Measurements from ENCODE around the gene C14orf93.

Gene C14orf93

DNA sequence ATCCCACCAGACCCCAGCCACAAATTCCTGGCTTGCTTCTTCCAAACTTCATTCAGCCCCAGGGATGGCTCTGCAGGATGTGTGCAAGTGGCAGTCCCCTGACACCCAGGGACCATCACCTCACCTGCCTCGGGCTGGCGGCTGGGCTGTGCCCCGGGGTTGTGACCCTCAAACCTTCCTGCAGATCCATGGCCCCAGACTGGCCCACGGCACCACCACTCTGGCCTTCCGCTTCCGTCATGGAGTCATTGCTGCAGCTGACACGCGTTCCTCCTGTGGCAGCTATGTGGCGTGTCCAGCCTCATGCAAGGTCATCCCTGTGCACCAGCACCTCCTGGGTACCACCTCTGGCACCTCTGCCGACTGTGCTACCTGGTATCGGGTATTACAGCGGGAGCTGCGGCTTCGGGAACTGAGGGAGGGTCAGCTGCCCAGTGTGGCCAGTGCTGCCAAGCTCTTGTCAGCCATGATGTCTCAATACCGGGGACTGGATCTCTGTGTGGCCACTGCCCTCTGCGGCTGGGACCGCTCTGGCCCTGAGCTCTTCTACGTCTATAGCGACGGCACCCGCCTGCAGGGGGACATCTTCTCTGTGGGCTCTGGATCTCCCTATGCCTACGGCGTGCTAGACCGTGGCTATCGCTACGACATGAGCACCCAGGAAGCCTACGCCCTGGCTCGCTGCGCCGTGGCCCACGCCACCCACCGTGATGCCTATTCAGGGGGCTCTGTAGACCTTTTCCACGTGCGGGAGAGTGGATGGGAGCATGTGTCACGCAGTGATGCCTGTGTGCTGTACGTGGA, 32.4 kb upstream of the C14orf93 start, which contains the start of gene PSMB11:
PSMB11 (plus strand) TSS at position 51 of the 804 bp plus-strand sequence; CDS start at position 65, 14 bp downstream.
- H3K27ac Mint-ChIP-seq, result no peak within 1 kb of the TSS
- H3K36me3 Mint-ChIP-seq (ENCODE audit: low read depth), result peaks cover 2% of the 10 kb centered on the region
- H3K9me3 Mint-ChIP-seq, result no peaks in the 10 kb centered on the region
- no peaks in the 10 kb centered on the region for H3K27me3 Mint-ChIP-seq (ENCODE audit: low read depth)
- TF ChIP-seq, protein P1, sequence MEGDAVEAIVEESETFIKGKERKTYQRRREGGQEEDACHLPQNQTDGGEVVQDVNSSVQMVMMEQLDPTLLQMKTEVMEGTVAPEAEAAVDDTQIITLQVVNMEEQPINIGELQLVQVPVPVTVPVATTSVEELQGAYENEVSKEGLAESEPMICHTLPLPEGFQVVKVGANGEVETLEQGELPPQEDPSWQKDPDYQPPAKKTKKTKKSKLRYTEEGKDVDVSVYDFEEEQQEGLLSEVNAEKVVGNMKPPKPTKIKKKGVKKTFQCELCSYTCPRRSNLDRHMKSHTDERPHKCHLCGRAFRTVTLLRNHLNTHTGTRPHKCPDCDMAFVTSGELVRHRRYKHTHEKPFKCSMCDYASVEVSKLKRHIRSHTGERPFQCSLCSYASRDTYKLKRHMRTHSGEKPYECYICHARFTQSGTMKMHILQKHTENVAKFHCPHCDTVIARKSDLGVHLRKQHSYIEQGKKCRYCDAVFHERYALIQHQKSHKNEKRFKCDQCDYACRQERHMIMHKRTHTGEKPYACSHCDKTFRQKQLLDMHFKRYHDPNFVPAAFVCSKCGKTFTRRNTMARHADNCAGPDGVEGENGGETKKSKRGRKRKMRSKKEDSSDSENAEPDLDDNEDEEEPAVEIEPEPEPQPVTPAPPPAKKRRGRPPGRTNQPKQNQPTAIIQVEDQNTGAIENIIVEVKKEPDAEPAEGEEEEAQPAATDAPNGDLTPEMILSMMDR (IDR thresholded peaks at IDR 0.05; ENCODE audit: unreplicated experiment in 3 of 3), result no peak
- peaks cover 4% of the 10 kb centered on the region for H3K4me1 Mint-ChIP-seq
- H3K4me3 Mint-ChIP-seq, result no peak within 1 kb of the TSS

DNA sequence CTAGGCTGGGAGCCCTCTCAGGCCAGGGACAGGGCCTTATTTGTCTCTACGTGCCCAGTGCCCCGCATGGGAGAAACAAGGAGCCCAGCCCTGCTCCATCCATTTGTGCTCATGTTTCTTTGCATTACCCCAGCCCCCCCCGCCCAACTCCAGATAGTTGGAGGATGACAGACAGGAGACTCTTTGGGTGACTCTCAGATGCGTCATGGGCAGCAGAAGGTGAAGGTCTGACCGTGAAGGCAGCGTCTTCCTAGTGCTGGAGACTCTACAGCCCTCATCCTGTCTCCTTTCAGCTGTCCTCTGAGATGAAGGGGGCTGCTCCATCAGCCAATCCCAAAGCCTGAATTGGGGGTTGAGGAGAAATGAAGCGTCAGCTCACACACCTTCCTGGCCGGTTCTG, 31.8 kb upstream of the C14orf93 start:
- peaks cover 4% of the 10 kb centered on the region for H3K4me1 Mint-ChIP-seq

DNA sequence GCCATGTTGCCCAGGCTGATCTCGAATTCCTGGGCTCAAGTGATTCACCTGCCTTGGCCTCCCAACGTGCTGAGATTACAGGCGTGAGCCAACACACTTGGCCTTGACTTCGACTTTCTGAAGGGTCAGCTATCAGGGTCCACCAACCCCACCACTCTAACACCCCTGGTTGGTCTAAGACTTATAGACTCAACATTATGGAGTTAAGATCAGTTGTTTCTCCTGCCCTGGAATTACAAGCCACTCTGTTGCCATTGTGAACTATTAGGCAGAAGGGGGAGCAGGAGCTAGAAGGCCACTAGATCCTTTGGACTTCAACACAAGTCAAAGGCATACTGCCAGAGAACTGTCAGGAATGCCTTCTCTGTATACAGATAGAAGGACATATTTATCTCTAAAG, 30.2 kb upstream of the C14orf93 start:
- Mint-ChIP-seq H3K9me3 (no peaks in the 10 kb centered on the region), H3K27ac (no peak overlapping the region), H3K36me3 (ENCODE audit: low read depth) (no peaks in the 10 kb centered on the region), H3K27me3 (ENCODE audit: low read depth) (no peaks in the 10 kb centered on the region), H3K4me3 (no peak overlapping the region), H3K4me1 (peaks cover 13% of the 10 kb centered on the region)
- TF ChIP-seq, protein P1 (IDR thresholded peaks at IDR 0.05; ENCODE audit: unreplicated experiment in 3 of 3), result no peak

More for the DNA sequence above, 31.8 kb upstream of the C14orf93 start:
- Mint-ChIP-seq H3K27ac (no peak overlapping the region), H3K9me3 (no peaks in the 10 kb centered on the region), H3K4me3 (no peak overlapping the region), H3K27me3 (ENCODE audit: low read depth) (no peaks in the 10 kb centered on the region), H3K36me3 (ENCODE audit: low read depth) (no peaks in the 10 kb centered on the region)
- TF ChIP-seq, protein P1 (IDR thresholded peaks at IDR 0.05; ENCODE audit: unreplicated experiment in 3 of 3), result no peak

DNA sequence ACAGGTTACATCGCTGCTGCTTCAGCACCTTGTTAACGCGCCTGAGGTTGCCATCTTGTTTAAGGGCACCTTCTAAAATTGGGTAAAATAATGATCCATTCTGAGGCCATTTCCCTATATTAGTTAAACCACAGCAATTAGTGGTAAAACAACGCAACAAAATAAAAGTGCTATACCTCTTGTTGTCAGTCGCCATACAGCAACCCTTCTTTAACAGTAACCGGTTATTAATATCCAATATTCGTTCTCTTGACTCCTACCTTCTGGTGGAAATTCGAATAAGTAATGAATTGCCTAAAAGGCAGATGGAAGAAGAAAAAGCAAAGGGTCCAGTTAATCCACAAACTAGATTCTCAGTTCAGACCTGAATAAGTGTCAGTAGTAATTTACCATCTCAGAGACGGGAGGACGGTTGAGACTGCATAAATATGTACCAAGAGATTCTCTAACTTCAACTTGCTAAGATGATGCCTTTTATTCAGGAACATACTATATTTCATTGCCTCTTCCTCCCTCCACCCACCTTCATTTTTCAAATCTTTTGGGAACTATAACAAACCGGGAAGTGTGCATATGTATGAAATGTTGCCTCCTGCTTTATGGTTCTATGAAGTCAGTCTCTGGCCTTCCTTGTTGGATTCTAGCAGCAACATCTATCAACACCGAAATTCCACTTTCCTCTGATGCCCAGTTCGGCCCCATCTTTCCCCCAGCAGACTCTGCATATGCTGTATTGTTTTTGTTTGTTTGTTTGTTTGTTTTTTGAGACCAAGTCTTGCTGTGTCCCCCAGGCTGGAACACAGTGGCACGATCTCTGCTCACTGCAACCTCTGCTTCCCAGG, 25.6 kb upstream of the C14orf93 start:
- TF ChIP-seq, protein P1 (IDR thresholded peaks at IDR 0.05; ENCODE audit: unreplicated experiment in 3 of 3), result peak in 1 of 3 experiments; percentile 25
- Mint-ChIP-seq H3K4me3 (peak overlapping the region; percentile 80 to 89 (median 86)), H3K36me3 (ENCODE audit: low read depth) (peaks cover 19% of the 10 kb centered on the region), H3K27ac (peak overlapping the region; percentile 97 to 99 (median 98)), H3K9me3 (no peaks in the 10 kb centered on the region), H3K27me3 (ENCODE audit: low read depth) (no peaks in the 10 kb centered on the region), H3K4me1 (peaks cover 26% of the 10 kb centered on the region)

DNA sequence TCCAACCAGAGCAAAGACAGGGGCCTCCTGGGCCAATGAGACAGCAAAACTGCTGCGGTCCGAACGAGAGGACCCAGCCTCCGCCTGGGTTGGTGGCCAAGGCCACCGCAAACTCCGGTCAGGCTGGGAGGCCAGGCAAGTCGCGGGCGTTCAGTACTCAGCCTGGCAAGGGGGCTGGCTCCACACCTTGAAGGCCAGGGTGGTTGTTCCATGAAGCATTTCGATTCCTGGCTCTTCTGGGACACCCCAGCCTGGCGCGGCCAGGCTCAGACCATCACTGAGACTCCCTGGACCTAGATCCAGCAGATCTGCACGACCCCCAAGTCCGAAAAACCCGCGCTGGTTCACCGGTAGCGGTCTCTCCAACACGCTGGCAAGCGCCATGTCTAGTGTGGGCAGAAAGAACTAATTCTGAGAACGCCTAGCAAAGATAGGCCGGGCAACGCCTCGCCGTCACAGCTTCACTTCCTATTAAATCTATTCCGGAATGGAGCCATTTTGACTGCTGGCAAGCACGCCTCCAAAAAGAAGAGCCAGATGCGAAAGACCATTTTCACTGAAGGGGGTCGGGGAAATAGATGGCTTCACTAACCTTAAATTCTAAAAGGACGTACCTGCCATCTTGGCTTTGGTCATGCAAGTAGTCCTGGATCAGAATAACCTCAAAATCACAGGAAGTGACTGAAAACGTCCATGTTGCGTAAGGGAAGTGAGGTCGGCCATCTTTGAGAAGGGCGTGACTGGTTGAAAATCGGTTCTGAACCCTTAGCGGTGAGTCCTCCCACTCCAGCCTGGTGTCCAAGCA, 24.8 kb upstream of the C14orf93 start, which contains the start of gene PSMB5:
PSMB5 (minus strand) TSS at position 403 of the 805 bp plus-strand sequence; CDS start at position 384, 19 bp downstream.
- H3K27me3 Mint-ChIP-seq (ENCODE audit: low read depth), result no peaks in the 10 kb centered on the region
- TF ChIP-seq, protein P1 (IDR thresholded peaks at IDR 0.05; ENCODE audit: unreplicated experiment in 3 of 3), result no peak
- peaks cover 26% of the 10 kb centered on the region for H3K4me1 Mint-ChIP-seq
- H3K27ac Mint-ChIP-seq, result peak within 1 kb of the TSS; percentile 97 to 99 (median 98)
- peak within 1 kb of the TSS; percentile 80 to 89 (median 86) for H3K4me3 Mint-ChIP-seq
- no peaks in the 10 kb centered on the region for H3K9me3 Mint-ChIP-seq
- peaks cover 19% of the 10 kb centered on the region for H3K36me3 Mint-ChIP-seq (ENCODE audit: low read depth)
